Panc1 (cell line): ENCODE results near the gene CUZD1.

Experiments
- CTCF ChIP-seq: fragments of 450-650 bp; IDR thresholded peaks from 2 replicates; pipeline ENCODE4 v1.5.1; 2017; ENCODE audit warnings: mild to moderate bottlenecking
- REST ChIP-seq, 2 experiments: IDR thresholded peaks; 2 replicates each; pipeline ENCODE4 v1.6.1; 2011 to 2012; ENCODE audit warnings: low read depth in 2 of 2, control low read depth in 1 of 2, low read length in 1 of 2, mild to moderate bottlenecking in 1 of 2, moderate library complexity in 1 of 2; ENCODE audit not compliant: insufficient read depth in 1 of 2

- no peak for TF ChIP-seq CTCF
- TF ChIP-seq REST (IDR thresholded peaks at IDR 0.05; ENCODE audit: insufficient read depth in 1 of 2, low read depth in 2 of 2, low read length in 1 of 2): no peak
Measured at GRCh38 chr10:122838880-122839279, 6.8 kb downstream of the CUZD1 start.
